ENCODE data around the gene MAPK8IP3.

- TF ChIP-seq POLR2A (IDR thresholded peaks at IDR 0.05; ENCODE audit: low read length), result no peak
- no peak for TF ChIP-seq GATA1 (IDR thresholded peaks at IDR 0.05; ENCODE audit: low read depth, low read length)
Observed at GRCh38 chr16:1688807-1689560, 17.0 kb upstream of the MAPK8IP3 start.

All from erythroblast (primary cell).